A549 (cell line): ENCODE results near the gene RUFY1. TPM values are rescaled to one million over a fixed set of nuclear protein-coding genes. Genes with fewer than 3 reads are reported as not detected.
A peak's percentile ranks its signal among the peaks of the same experiment; 100 is the strongest.

Source experiments
- ATAC-seq, 2 experiments: fragments of 200-7000 bp in 1 of 2; fragments of >200 bp in 1 of 2; cut with Nextera tagmentation in 1 of 2; cut with Tn5 transposase in 1 of 2; 3 replicates each; pipeline versions ENCODE4 v1.8.0 to v1.9.1; 2018 to 2020; ENCODE audit warnings: mild to moderate bottlenecking in 1 of 2, moderate library complexity in 1 of 2
- CTCF ChIA-PET: fragments of 300-600 bp; sonication (Branson Sonifier 250); formaldehyde crosslinking; extraction: SDS; loops from one replicate; lab custom pipeline; 2021; ENCODE audit warnings: antibody characterized with exemption, inconsistent platforms; lab: Yijun Ruan, JAX
- POLR2A ChIA-PET: fragments of 350-600 bp; formaldehyde crosslinking; extraction: SDS; loops from one replicate; lab custom pipeline; 2021; ENCODE audit warnings: antibody characterized with exemption, inconsistent platforms; lab: Yijun Ruan, JAX
- DNase-seq, 2 experiments: peaks; one replicate each; pipeline versions ENCODE4 v3.0.0 to v3.0.0-alpha.2; 2011 to 2016; ENCODE audit warnings: low read depth in 1 of 2, low spot score in 1 of 2
- FAIRE-seq: peaks from 2 replicates; lab custom pipeline; 2011; peaks lifted over from hg19 to GRCh38; lab: Jason Lieb, UNC
- H3K27ac ChIP-seq, 2 experiments: fragments of >200 bp; sonication (Bioruptor Twin); formaldehyde crosslinking; 3 replicates each; pipeline ENCODE4 v1.5.1; 2016 to 2017
- H3K4me1 ChIP-seq: fragments of >200 bp; sonication (Bioruptor Twin); formaldehyde crosslinking; 3 replicates; pipeline ENCODE4 v1.6.1; 2016
- H3K4me2 ChIP-seq: fragments of >200 bp; sonication (Bioruptor Twin); formaldehyde crosslinking; 3 replicates; pipeline ENCODE4 v1.6.1; 2016
- H3K4me3 ChIP-seq: fragments of >200 bp; sonication (Bioruptor Twin); formaldehyde crosslinking; 3 replicates; pipeline ENCODE4 v1.5.1; 2016
- H3K9me3 ChIP-seq: fragments of >200 bp; sonication (Bioruptor Twin); formaldehyde crosslinking; 3 replicates; pipeline ENCODE4 v1.6.1; 2016
- CBX2 ChIP-seq: fragments of 200-600 bp; sonication (generic); IDR thresholded peaks from 2 replicates; pipeline ENCODE4 v1.6.1; 2016; ENCODE audit warnings: low read depth, mild to moderate bottlenecking, borderline replicate concordance
- CBX8 ChIP-seq: fragments of 200-600 bp; sonication (generic); IDR thresholded peaks from 2 replicates; pipeline ENCODE4 v1.6.1; 2016
- CHD2 ChIP-seq: fragments of 150-350 bp; IDR thresholded peaks from 2 replicates; pipeline ENCODE4 v1.6.1; 2014; ENCODE audit warnings: low read length; ENCODE audit not compliant: partially characterized antibody
- CHD4 ChIP-seq: fragments of 200-600 bp; sonication (generic); IDR thresholded peaks from 2 replicates; pipeline ENCODE4 v1.6.1; 2016; ENCODE audit warnings: antibody characterized with exemption, mild to moderate bottlenecking, borderline replicate concordance
- ESRRA ChIP-seq: fragments of 150-350 bp; IDR thresholded peaks from 2 replicates; pipeline ENCODE4 v1.6.1; 2014; ENCODE audit warnings: mild to moderate bottlenecking, low read length, borderline replicate concordance
- FOSB ChIP-seq: fragments of 250-450 bp; sonication (Bioruptor Pico); IDR thresholded peaks from 2 replicates; pipeline ENCODE4 v1.5.0; 2020; ENCODE audit warnings: mild to moderate bottlenecking, moderate library complexity
- FOSL2 ChIP-seq, 2 experiments: fragments of 450-650 bp in 1 of 2; fragments of >200 bp in 1 of 2; sonication (Bioruptor Twin) in 1 of 2; formaldehyde crosslinking; IDR thresholded peaks; 2 replicates each; pipeline versions ENCODE4 v1.5.0 to v1.6.1; 2016 to 2020; ENCODE audit warnings: mild to moderate bottlenecking in 1 of 2, moderate library complexity in 1 of 2
- HDAC2 ChIP-seq: fragments of 200-600 bp; sonication (generic); IDR thresholded peaks from 2 replicates; pipeline ENCODE4 v1.6.1; 2016
- HMGXB4 ChIP-seq: fragments of 250-450 bp; sonication (Bioruptor Pico); IDR thresholded peaks from 2 replicates; pipeline ENCODE4 v1.5.0; 2021; ENCODE audit warnings: mild to moderate bottlenecking, moderate library complexity, borderline replicate concordance
- HOXA7 ChIP-seq: fragments of 250-450 bp; sonication (Bioruptor Pico); IDR thresholded peaks from 2 replicates; pipeline ENCODE4 v1.5.0; 2020; ENCODE audit warnings: mild to moderate bottlenecking, moderate library complexity
- HOXB13 ChIP-seq: fragments of 250-450 bp; sonication (Bioruptor Pico); IDR thresholded peaks from 2 replicates; pipeline ENCODE4 v1.5.0; 2020; ENCODE audit warnings: low read depth, mild to moderate bottlenecking, moderate library complexity
- KDM1A ChIP-seq: fragments of 200-600 bp; sonication (generic); IDR thresholded peaks from 2 replicates; pipeline ENCODE4 v1.6.1; 2016; ENCODE audit warnings: low read depth, mild to moderate bottlenecking
- MAFK ChIP-seq: fragments of 450-650 bp; IDR thresholded peaks from 2 replicates; pipeline ENCODE4 v1.6.1; 2014; ENCODE audit not compliant: partially characterized antibody
- MAX ChIP-seq: IDR thresholded peaks from 2 replicates; pipeline ENCODE4 v1.6.1; 2012
- NFE2L2 ChIP-seq: fragments of 150-350 bp; conservative IDR thresholded peaks from 2 replicates; pipeline ENCODE4 v1.6.1; 2014; ENCODE audit warnings: low read length
- NPAS2 ChIP-seq: fragments of 250-450 bp; sonication (Bioruptor Pico); IDR thresholded peaks from 2 replicates; pipeline ENCODE4 v1.8.0; 2022; ENCODE audit warnings: mild to moderate bottlenecking, moderate library complexity, borderline replicate concordance
- NR3C1 ChIP-seq: fragments of >200 bp; sonication (Bioruptor Twin); formaldehyde crosslinking; IDR thresholded peaks from 3 replicates; pipeline ENCODE4 v1.6.1; 2017
- POLR2AphosphoS2 ChIP-seq: conservative IDR thresholded peaks from 2 replicates; pipeline ENCODE4 v1.6.1; 2012; ENCODE audit warnings: low read length, improper control_type of control experiment, inconsistent platforms
- RAD21 ChIP-seq, 2 experiments: fragments of >200 bp in 1 of 2; sonication (Bioruptor Twin) in 1 of 2; formaldehyde crosslinking in 1 of 2; IDR thresholded peaks in 1 of 2; conservative IDR thresholded peaks in 1 of 2; 2 replicates in 1 of 2; 3 replicates in 1 of 2; pipeline ENCODE4 v1.6.1; 2012 to 2018; ENCODE audit warnings: inconsistent platforms in 1 of 2
- RARB ChIP-seq: fragments of 250-450 bp; sonication (Bioruptor Pico); IDR thresholded peaks from 2 replicates; pipeline ENCODE4 v1.8.0; 2021; ENCODE audit warnings: mild to moderate bottlenecking, moderate library complexity
- RFX5 ChIP-seq: fragments of 450-650 bp; IDR thresholded peaks from 2 replicates; pipeline ENCODE4 v1.7.1; 2014; ENCODE audit warnings: antibody characterized with exemption, mild to moderate bottlenecking, moderate library complexity
- RNF2 ChIP-seq: fragments of 200-600 bp; sonication (generic); IDR thresholded peaks from 2 replicates; pipeline ENCODE4 v1.6.1; 2016; ENCODE audit warnings: low read depth, mild to moderate bottlenecking, antibody characterized with exemption, moderate library complexity, borderline replicate concordance
- TP53 ChIP-seq: fragments of 250-450 bp; sonication (Bioruptor Pico); IDR thresholded peaks from 2 replicates; pipeline ENCODE4 v1.5.0; 2021; ENCODE audit warnings: mild to moderate bottlenecking, moderate library complexity
- ZNF302 ChIP-seq: fragments of 250-450 bp; sonication (Bioruptor Pico); IDR thresholded peaks from 2 replicates; pipeline ENCODE4 v1.9.0; 2021; ENCODE audit warnings: inconsistent platforms, mild to moderate bottlenecking, moderate library complexity
- WGBS: methylation state at CpG from one replicate; pipeline ENCODE4 v1.1.6; 2017; ENCODE audit errors: missing lambda C conversion rate; 5-methylcytosine and 5-hydroxymethylcytosine counted together
- polyA plus RNA-seq, 4 experiments: library from polyadenylated mRNA; depleted of rRNA in 3 of 4; stranded (reverse); fragments of >200 nt; fragmentation: RNase III in 1 of 4; extraction: RNeasy Plus Mini Kit Qiagen cat#74134 plus additional on column Dnase treatment in 1 of 4; gene quantifications; 2 replicates in 3 of 4; 3 replicates in 1 of 4; pipeline ENCODE4 v1.2.3, GENCODE V29; 2011 to 2017
- TF ChIP-seq, protein P1 (sequence below): IDR thresholded peaks from 2 replicates; pipeline ENCODE4 v1.6.1; 2012
- TF ChIP-seq, protein P2 (sequence below): fragments of 200-600 bp; sonication (generic); IDR thresholded peaks from 2 replicates; pipeline ENCODE4 v1.6.1; 2016; ENCODE audit warnings: antibody characterized with exemption, mild to moderate bottlenecking, moderate library complexity

Gene RUFY1
- polyA plus RNA-seq, 2 of the 4 experiments (the other 2 are of a cell fraction) = 33.7 to 39.5 TPM

GRCh38 chr5:179595916-179596315, 45.6 kb downstream of the RUFY1 start:
- no peak for DNase-seq
- ChIA-PET CTCF (interaction anchor here (1.3 kb wide), 1 partner anchor 10 kb away, joined by 3 read pairs; no protein-coding TSS in a partner anchor), POLR2A (interaction anchor here (0.7 to 1.5 kb wide), 3 partner anchors 11 to 36 kb away, joined by 3 to 5 read pairs (median 4); partner anchors contain the start of gene HNRNPH1)
- ATAC-seq = no peak
- no peaks in the 10 kb centered on the region for H3K9me3 ChIP-seq
- no peak overlapping the region for H3K27ac ChIP-seq
- no peak for TF ChIP-seq FOSB (CRISPR knock-in tag)
- TF ChIP-seq ESRRA = no peak
- no peak for TF ChIP-seq RFX5
- TF ChIP-seq NPAS2 = no peak
- TF ChIP-seq, protein P1, sequence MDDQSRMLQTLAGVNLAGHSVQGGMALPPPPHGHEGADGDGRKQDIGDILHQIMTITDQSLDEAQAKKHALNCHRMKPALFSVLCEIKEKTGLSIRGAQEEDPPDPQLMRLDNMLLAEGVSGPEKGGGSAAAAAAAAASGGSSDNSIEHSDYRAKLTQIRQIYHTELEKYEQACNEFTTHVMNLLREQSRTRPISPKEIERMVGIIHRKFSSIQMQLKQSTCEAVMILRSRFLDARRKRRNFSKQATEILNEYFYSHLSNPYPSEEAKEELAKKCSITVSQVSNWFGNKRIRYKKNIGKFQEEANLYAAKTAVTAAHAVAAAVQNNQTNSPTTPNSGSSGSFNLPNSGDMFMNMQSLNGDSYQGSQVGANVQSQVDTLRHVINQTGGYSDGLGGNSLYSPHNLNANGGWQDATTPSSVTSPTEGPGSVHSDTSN = no peak
- TF ChIP-seq RARB (CRISPR knock-in tag) = no peak
- TF ChIP-seq CBX8 = no peak
- no peak for TF ChIP-seq CHD4
- no peak for TF ChIP-seq HOXB13 (CRISPR knock-in tag)
- no peak for TF ChIP-seq CBX2
- no peak for TF ChIP-seq HOXA7
- TF ChIP-seq HDAC2 = no peak
- no peak for TF ChIP-seq NR3C1
- no peak for TF ChIP-seq KDM1A
- no peak for TF ChIP-seq NFE2L2
- no peak for TF ChIP-seq RNF2
- TF ChIP-seq MAFK = no peak
- FAIRE-seq = no peak
- H3K4me2 ChIP-seq = no peak overlapping the region
- H3K4me1 ChIP-seq = no peaks in the 10 kb centered on the region
- H3K4me3 ChIP-seq = no peak overlapping the region
- WGBS = 58% methylated on average over 6 of the region's 6 CpGs

DNA sequence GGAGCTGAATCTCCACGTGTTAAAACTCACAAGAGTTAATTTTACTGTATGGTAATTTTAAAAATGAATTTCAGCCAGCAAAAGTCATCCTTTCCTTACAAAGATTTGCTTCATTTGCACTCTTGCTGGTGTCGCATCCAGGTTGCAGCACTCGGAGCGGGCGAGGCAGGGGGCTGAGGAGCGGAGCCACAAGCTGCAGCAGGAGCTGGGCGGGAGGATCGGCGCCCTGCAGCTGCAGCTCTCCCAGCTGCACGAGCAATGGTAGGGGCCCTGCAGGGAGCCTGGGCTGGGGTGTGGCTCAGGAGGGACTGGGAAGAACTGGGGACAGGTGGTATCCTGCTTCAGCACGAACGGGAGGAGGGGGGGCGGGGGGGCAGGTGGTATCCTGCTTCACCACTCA, 46.1 kb downstream of the RUFY1 start:
- no peak overlapping the region for H3K27ac ChIP-seq
- H3K4me1 ChIP-seq = no peaks in the 10 kb centered on the region
- no peak for TF ChIP-seq TP53 (CRISPR knock-in tag)
- TF ChIP-seq FOSL2 (IDR thresholded peaks at IDR 0.05) = no peak
- TF ChIP-seq FOSL2 (CRISPR knock-in tag; IDR thresholded peaks at IDR 0.05) = no peak
- TF ChIP-seq ZNF302 (CRISPR knock-in tag) = no peak
- no peak for TF ChIP-seq HMGXB4 (CRISPR knock-in tag)
- no peak for TF ChIP-seq POLR2AphosphoS2
- no peak for TF ChIP-seq RNF2
- no peak for TF ChIP-seq CHD2
- TF ChIP-seq, all 56 proteins: peak for 0
- H3K4me2 ChIP-seq = no peak overlapping the region
- WGBS = 89% methylated on average over 13 of the region's 13 CpGs
- ChIA-PET CTCF (interaction anchor here (1.1 to 1.3 kb wide), 2 partner anchors 10 to 14 kb away, joined by 3 to 7 read pairs; no protein-coding TSS in a partner anchor), POLR2A (interaction anchor here (1.0 to 1.5 kb wide), 2 partner anchors 27 to 37 kb away, joined by 4 to 5 read pairs; partner anchors contain the start of gene HNRNPH1)
- no peaks in the 10 kb centered on the region for H3K9me3 ChIP-seq
- DNase-seq (no peak), FAIRE-seq (no peak), ATAC-seq (0 out of 6 replicates have a peak, but pooled peaks of 1 of the 2 experiments have one; percentile 10)
- H3K4me3 ChIP-seq = no peak overlapping the region

DNA sequence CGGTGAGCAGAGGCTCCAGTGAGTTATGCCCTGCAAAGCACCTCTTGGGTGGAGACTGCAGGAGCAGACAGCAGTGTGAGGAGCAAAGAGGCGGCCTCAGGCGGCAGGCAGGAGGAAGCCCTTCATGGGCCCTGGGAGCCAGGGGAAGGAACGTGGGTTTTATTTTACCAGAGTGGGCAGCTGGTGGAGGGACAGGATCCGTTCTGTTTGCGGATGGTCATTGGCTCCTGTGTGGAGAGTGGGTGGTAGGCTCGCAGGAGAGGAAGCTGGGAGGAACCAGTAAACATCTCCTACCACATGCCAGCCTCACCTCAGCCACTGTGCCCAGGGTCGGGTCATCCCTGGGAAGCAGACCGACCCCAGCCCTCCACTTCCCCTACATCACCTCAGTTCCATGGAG, 48.7 kb downstream of the RUFY1 start:
- no peak for DNase-seq
- Histone ChIP-seq H3K27ac (no peak overlapping the region), H3K4me3 (no peak overlapping the region), H3K4me2 (no peak overlapping the region), H3K9me3 (no peaks in the 10 kb centered on the region), H3K4me1 (no peaks in the 10 kb centered on the region)
- FAIRE-seq = no peak
- ChIA-PET POLR2A (interaction anchor here (1.3 kb wide), 1 partner anchor 24 kb away, joined by 4 read pairs; the partner anchor contains the start of gene HNRNPH1), CTCF (interaction anchor here (0.5 kb wide), 1 partner anchor 28 kb away, joined by 4 read pairs; no protein-coding TSS in a partner anchor)
- peak in 1 of 2 experiments; percentile 5; a peak in 1 of 6 replicates for ATAC-seq
- TF ChIP-seq RAD21 (conservative IDR thresholded peaks at IDR 0.05 in 1 of 2, IDR thresholded peaks at IDR 0.05 in 1 of 2) (no peak), MAX (no peak), RNF2 (no peak), NFE2L2 (no peak), KDM1A (no peak), POLR2AphosphoS2 (no peak)
- TF ChIP-seq, protein P2, sequence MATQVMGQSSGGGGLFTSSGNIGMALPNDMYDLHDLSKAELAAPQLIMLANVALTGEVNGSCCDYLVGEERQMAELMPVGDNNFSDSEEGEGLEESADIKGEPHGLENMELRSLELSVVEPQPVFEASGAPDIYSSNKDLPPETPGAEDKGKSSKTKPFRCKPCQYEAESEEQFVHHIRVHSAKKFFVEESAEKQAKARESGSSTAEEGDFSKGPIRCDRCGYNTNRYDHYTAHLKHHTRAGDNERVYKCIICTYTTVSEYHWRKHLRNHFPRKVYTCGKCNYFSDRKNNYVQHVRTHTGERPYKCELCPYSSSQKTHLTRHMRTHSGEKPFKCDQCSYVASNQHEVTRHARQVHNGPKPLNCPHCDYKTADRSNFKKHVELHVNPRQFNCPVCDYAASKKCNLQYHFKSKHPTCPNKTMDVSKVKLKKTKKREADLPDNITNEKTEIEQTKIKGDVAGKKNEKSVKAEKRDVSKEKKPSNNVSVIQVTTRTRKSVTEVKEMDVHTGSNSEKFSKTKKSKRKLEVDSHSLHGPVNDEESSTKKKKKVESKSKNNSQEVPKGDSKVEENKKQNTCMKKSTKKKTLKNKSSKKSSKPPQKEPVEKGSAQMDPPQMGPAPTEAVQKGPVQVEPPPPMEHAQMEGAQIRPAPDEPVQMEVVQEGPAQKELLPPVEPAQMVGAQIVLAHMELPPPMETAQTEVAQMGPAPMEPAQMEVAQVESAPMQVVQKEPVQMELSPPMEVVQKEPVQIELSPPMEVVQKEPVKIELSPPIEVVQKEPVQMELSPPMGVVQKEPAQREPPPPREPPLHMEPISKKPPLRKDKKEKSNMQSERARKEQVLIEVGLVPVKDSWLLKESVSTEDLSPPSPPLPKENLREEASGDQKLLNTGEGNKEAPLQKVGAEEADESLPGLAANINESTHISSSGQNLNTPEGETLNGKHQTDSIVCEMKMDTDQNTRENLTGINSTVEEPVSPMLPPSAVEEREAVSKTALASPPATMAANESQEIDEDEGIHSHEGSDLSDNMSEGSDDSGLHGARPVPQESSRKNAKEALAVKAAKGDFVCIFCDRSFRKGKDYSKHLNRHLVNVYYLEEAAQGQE = no peak
- WGBS = 89% methylated on average over 9 of the region's 9 CpGs
